WI38 (cell line): ENCODE data around the gene ZDHHC17.

Experiments used
- H3K4me3 ChIP-seq: 2 replicates; pipeline ENCODE4 v1.5.1; 2011; ENCODE audit warnings: low read depth, mild to moderate bottlenecking, control low read depth, low read length
- TF ChIP-seq, protein P1 (sequence below): IDR thresholded peaks from 2 replicates; pipeline ENCODE4 v1.5.1; 2012; ENCODE audit warnings: low read depth, mild to moderate bottlenecking, control low read depth, low read length

The ZDHHC17 gene, protein sequence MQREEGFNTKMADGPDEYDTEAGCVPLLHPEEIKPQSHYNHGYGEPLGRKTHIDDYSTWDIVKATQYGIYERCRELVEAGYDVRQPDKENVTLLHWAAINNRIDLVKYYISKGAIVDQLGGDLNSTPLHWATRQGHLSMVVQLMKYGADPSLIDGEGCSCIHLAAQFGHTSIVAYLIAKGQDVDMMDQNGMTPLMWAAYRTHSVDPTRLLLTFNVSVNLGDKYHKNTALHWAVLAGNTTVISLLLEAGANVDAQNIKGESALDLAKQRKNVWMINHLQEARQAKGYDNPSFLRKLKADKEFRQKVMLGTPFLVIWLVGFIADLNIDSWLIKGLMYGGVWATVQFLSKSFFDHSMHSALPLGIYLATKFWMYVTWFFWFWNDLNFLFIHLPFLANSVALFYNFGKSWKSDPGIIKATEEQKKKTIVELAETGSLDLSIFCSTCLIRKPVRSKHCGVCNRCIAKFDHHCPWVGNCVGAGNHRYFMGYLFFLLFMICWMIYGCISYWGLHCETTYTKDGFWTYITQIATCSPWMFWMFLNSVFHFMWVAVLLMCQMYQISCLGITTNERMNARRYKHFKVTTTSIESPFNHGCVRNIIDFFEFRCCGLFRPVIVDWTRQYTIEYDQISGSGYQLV

DNA sequence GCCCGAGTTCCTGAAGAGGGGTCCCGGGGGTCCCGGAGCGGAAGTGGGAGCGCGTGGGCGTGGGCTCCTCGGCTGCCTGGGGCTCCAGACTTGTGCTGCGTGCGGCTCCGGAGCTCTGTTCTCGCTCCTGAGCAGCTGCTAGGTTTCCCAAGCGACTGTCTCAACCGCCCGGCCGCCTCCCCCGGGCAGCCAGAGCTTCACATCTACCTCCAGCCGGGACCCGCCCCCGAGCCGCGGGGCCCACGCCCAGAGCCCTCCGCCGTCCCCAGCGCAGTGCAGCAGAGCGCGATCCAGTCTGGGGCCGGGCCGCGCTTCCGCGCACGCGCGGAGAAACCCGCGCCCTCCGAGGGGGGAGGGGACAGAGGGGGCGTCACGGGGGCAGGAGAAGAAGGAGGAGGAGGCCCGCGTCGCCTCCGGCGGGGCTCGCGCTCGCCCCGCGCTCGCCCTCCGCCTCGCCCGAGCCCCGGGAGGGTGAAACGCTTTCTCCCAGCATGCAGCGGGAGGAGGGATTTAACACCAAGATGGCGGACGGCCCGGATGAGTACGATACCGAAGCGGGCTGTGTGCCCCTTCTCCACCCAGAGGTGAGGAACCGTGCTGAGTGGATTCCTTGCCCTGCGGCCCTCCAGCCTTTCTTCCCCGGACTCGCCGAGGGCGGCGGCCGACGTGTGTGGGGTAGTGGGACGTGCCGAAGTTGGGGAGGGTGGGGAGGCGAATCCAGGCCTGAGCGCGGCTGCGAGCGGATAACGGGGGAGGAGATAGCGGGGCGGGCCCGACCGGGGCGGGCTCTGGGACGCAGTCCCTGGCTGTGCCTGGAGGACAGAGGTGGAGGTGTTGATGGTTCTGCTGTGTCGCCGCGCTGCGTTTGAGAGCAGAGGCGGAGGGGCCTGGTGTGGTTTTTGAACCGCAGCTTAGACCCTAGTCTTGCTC lies at the start of gene ZDHHC17:
TSS of gene ZDHHC17 (plus strand) at position 370 of the 930 bp plus-strand sequence. CDS start at position 492, 122 bp downstream.
- peak within 1 kb of the TSS; percentile 88 for H3K4me3 ChIP-seq
- TF ChIP-seq, protein P1, sequence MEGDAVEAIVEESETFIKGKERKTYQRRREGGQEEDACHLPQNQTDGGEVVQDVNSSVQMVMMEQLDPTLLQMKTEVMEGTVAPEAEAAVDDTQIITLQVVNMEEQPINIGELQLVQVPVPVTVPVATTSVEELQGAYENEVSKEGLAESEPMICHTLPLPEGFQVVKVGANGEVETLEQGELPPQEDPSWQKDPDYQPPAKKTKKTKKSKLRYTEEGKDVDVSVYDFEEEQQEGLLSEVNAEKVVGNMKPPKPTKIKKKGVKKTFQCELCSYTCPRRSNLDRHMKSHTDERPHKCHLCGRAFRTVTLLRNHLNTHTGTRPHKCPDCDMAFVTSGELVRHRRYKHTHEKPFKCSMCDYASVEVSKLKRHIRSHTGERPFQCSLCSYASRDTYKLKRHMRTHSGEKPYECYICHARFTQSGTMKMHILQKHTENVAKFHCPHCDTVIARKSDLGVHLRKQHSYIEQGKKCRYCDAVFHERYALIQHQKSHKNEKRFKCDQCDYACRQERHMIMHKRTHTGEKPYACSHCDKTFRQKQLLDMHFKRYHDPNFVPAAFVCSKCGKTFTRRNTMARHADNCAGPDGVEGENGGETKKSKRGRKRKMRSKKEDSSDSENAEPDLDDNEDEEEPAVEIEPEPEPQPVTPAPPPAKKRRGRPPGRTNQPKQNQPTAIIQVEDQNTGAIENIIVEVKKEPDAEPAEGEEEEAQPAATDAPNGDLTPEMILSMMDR, result no peak

DNA sequence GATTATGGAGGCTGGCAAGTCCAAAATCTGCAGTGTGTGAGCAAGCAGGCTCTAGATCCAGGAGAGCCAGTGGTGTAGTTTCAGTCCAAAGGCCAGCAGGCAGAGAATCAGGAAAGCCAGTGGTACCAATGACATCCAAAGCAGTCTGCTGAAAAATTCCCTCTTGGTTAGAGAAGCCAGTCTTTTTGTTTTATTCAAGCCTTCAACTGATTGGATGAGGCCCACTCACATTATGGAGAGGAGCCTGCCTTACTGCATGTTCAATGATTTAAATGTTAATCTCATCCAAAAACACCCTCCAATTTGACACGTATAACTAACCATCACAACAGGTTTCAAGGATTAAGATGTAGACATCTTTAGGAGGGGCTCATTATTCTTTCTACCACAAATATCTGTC lies 49.5 kb upstream of the ZDHHC17 start:
- TF ChIP-seq, protein P1, result no peak
- H3K4me3 ChIP-seq, result no peak overlapping the region

DNA sequence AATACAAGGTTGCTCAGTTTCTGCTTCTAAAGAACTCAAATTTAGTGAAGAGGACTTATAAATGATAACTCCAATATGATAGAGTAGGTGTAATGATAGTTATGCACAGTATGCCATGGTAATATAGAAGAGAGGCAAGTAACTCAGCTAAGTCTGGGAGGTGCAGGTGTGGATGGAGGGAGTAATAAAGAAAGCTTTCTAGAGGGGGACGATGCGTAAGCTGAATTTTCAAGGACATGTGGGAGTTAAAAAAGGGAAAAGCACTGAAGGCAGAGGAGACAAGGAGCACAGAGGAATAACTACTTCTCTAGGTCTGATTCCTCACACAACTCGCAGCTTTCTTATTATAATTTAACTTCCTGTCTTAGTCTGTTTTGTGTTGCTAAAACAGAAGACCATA lies 49.1 kb upstream of the ZDHHC17 start:
- TF ChIP-seq, protein P1, result no peak
- H3K4me3 ChIP-seq, result no peak overlapping the region

DNA sequence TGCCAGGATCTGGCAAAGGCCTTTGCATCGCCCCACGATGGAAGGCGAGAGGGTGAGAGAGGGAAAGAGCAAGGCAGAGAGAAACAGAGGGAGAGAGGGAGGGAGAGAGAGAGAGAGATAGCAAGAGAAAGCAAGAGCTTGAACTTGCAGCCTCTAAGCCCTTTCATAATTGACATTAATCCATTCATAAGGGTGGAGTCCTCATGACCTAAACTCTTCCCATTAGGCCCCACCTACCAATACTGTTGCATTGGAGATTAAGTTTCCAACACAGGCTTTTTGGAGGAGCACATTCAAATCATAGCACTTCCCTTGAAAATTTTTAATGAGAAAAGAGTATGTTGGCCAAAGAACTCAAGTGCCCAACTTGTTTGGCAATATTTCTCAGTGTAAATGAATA lies 48.6 kb upstream of the ZDHHC17 start:
- no peak overlapping the region for H3K4me3 ChIP-seq
- TF ChIP-seq, protein P1, result no peak

DNA sequence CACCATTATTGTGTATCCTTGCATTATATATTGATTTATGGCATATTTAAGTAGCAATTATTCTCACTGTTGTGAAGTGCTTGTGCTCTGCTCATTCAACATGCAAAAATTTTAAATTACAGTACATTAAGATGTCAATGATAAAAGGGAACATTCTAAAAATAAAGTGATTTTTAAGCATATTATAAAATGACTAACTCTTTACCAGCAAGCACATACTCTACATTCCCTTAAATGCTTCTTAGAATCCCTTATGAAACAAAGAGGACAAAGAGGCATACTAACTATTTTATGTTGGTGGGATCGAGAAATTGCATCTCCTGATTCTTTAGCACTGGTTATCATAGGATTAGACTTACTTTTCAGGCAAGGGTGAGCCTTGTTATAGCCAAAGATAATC lies 46.6 kb upstream of the ZDHHC17 start:
- TF ChIP-seq, protein P1, result no peak
- H3K4me3 ChIP-seq, result no peak overlapping the region

DNA sequence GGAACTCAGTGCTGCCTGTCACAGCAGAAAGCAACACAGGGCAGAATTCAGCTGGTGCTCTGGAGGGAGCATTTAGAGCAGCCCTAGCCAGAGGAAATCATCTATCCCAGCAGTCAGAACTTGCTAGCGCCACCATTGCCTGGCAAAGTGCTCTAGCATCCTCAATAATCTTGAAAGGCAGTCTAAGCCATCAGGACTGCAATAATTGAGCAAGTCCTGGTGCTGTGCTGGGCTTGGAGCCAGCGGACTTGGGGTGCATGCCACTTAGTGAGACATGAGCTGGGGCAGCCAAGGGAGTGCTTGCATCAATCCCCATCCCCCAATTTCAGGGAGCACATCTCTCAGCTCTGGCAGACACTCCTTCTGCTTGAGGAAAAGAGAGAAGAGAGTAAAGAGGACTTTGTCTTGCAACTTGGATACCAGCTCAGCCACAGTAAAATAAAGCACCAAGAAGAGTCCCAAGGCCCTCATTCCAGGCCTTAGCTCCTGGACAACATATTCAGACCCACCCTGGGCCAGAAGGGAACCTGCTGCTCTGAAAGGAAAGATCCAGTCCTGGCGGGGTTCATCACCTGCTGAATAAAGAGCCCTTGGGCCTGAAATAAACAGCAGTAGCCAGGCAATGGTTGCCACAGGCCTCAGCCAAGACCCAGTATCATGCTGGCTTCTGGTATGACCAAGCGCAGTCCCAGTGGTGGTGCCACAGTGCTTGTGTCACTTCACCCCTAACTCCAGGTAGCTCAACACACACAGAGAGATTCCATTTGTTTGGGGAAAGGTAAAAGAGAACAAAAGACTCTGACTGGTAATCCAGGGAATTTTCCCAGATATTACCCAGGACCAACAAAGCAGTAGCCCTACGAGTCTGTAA lies 44.5 kb upstream of the ZDHHC17 start:
- no peak overlapping the region for H3K4me3 ChIP-seq
- TF ChIP-seq, protein P1, result no peak
